ENCODE measurements around the gene PSMG3. TPM values are rescaled to one million over a fixed set of nuclear protein-coding genes. Genes with fewer than 3 reads are reported as not detected.

PSMG3 gene
- total and polyA plus RNA-seq, 2 of the 8 experiments (the other 6 are each of a cell fraction or from before 2014, with no cell fraction given) = 30.2 to 62.0 TPM

DNA sequence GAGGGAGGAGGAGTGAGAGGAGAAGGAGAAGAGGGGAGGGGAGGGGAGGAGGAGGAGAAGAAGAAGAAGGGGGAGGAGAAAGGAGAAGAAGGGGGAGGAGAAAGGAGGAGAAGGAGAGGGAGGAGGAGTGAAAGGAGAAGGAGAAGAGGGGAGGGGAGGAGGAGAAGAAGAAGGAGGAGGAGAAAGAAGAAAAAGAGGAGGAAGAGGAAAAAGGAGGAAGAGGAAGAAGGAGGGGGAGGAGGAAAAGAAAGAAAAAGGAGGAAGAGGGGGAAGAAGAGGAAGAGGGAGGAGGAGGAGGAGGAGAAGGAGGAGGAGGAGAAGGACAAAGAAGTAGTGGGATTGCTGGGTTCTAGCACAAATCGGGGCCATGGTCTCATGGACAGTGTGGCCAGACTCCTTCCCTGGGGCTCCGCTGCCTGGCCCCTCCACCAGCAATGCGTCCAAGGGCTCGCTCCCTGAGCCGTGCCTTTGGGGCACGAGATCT, 43.5 kb downstream of the PSMG3 start:
- H3K4me2 ChIP-seq (ENCODE audit: insufficient read depth in 1 of 2, low read depth in 2 of 2, low read length in 2 of 2) = peak overlapping the region in 1 of 2 experiments; percentile 42; a peak in 2 of 4 replicates
- peak overlapping the region; percentile 62 for H2AFZ ChIP-seq (ENCODE audit: low read length)
- no peak overlapping the region for H3K9ac ChIP-seq (replicated peaks in 1 of 4; ENCODE audit: extremely low read depth in 1 of 4, low read depth in 3 of 4, low read length in 3 of 4)
- no peak overlapping the region for H3K4me3 ChIP-seq (ENCODE audit: extremely low read depth in 1 of 4, insufficient read depth in 2 of 4, low read depth in 3 of 4, low read length in 4 of 4)
- peak overlapping the region; percentile 80; the same call in 1 of the 2 replicates for H2BK20ac ChIP-seq (ENCODE audit: low read length)
- H4K91ac ChIP-seq (replicated peaks; ENCODE audit: insufficient read length, low read length) = no peak overlapping the region
- peaks cover 1% of the 10 kb centered on the region; the same call in 1 of the 2 replicates for H3K79me1 ChIP-seq (ENCODE audit: low read depth, low read length)
- H3K27me3 ChIP-seq (replicated peaks in 1 of 4; ENCODE audit: control insufficient read depth in 3 of 4, extremely low read depth in 1 of 4, insufficient read depth in 3 of 4, low read length in 3 of 4) = no peaks in the 10 kb centered on the region
- H2AK5ac ChIP-seq (ENCODE audit: low read depth, low read length) = no peak overlapping the region
- peak overlapping the region; percentile 72; the same call in 1 of the 2 replicates for H2BK15ac ChIP-seq (ENCODE audit: low read length)
- H4K5ac ChIP-seq (ENCODE audit: insufficient read length, low read depth, low read length) = no peak overlapping the region
- no peak overlapping the region for H3K18ac ChIP-seq (ENCODE audit: extremely low read depth, low read length)
- no peak overlapping the region for H3K4ac ChIP-seq (replicated peaks; ENCODE audit: insufficient read length, low read depth, low read length)
- no peak overlapping the region for H3K14ac ChIP-seq (ENCODE audit: insufficient read length)
- H3K23ac ChIP-seq (ENCODE audit: insufficient read length) = no peak overlapping the region
- no peak overlapping the region for H4K8ac ChIP-seq (ENCODE audit: extremely low read depth, insufficient read depth, low read length)
- H2BK120ac ChIP-seq (replicated peaks; ENCODE audit: low read depth, low read length) = no peak overlapping the region
- H3K23me2 ChIP-seq (ENCODE audit: low read depth, low read length) = peaks cover 2% of the 10 kb centered on the region; the same call in 1 of the 2 replicates
- H2BK12ac ChIP-seq (ENCODE audit: low read depth, low read length) = no peak overlapping the region
- WGBS, 2 experiments (ENCODE audit: extremely low coverage in 1 of 2, insufficient coverage in 1 of 2, insufficient read length in 1 of 2, insufficient replicate concordance in 2 of 2, low coverage in 1 of 2, low lambda C conversion rate in 2 of 2, missing lambda C conversion rate in 1 of 2) = 77% methylated on average over 6 of the region's 6 CpGs; no CpG with 5 or more reads in 1 of the 2 experiments
- no peak overlapping the region for H2BK5ac ChIP-seq (ENCODE audit: low read depth, low read length)
- no peak overlapping the region for H3K27ac ChIP-seq (ENCODE audit: low read depth, low read length)
- no peaks in the 10 kb centered on the region for H4K20me1 ChIP-seq (replicated peaks in 1 of 2; ENCODE audit: control insufficient read depth in 1 of 2, insufficient read depth in 2 of 2, low read length in 2 of 2)
- no peaks in the 10 kb centered on the region for H3K36me3 ChIP-seq (ENCODE audit: control insufficient read depth in 2 of 4, insufficient read depth in 4 of 4, low read length in 3 of 4)
- CTCF ChIA-PET (ENCODE audit: partially characterized antibody) = interaction anchor here (0.6 to 1.7 kb wide), 2 partner anchors 8 to 29 kb away, joined by 3 to 9 read pairs; partner anchors contain the start of gene TMEM184A
- no peaks in the 10 kb centered on the region for H3K9me3 ChIP-seq (ENCODE audit: insufficient read depth in 2 of 2, low read depth in 1 of 2, low read length in 1 of 2)
- peaks cover 0 to 1% of the 10 kb centered on the region in 2 experiments; a peak in 1 of 4 replicates for H3K79me2 ChIP-seq (ENCODE audit: control insufficient read depth in 1 of 2, insufficient read depth in 2 of 2, low read length in 2 of 2)
- no peak overlapping the region for H3K56ac ChIP-seq (replicated peaks; ENCODE audit: insufficient read length, low read depth, low read length)
- no peak for DNase-seq (ENCODE audit: low read depth in 1 of 2, low spot score in 2 of 2)
- H3K4me1 ChIP-seq (replicated peaks in 1 of 4; ENCODE audit: control insufficient read depth in 3 of 4, insufficient read depth in 4 of 4, low read length in 3 of 4) = peaks cover 0 to 12% (median 3%) of the 10 kb centered on the region in 4 experiments; a peak in 5 of 7 replicates
- POLR2A ChIA-PET (ENCODE audit: partially characterized antibody) = interaction anchor here (1.1 kb wide), 1 partner anchor 7 kb away, joined by 3 read pairs; no protein-coding TSS in a partner anchor
- no peak for FAIRE-seq
- TF ChIP-seq POU5F1 (IDR thresholded peaks at IDR 0.05; ENCODE audit: low read depth, low read length) = no peak
- TF ChIP-seq RFX5 (IDR thresholded peaks at IDR 0.05; ENCODE audit: borderline replicate concordance, low read depth, low read length) = no peak
- TF ChIP-seq TAF1 (IDR thresholded peaks at IDR 0.05; ENCODE audit: low read depth, low read length) = no peak
- TF ChIP-seq KDM1A (IDR thresholded peaks at IDR 0.05; ENCODE audit: borderline replicate concordance, low read length) = no peak
- TF ChIP-seq MAFK (IDR thresholded peaks at IDR 0.05; ENCODE audit: low read depth, low read length) = no peak
- TF ChIP-seq JUND (IDR thresholded peaks at IDR 0.05; ENCODE audit: low read length) = no peak
- TF ChIP-seq, protein P1, sequence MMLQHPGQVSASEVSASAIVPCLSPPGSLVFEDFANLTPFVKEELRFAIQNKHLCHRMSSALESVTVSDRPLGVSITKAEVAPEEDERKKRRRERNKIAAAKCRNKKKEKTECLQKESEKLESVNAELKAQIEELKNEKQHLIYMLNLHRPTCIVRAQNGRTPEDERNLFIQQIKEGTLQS (IDR thresholded peaks at IDR 0.05; ENCODE audit: insufficient read depth, low read depth, low read length) = no peak
- no peak for TF ChIP-seq PHF8 (conservative IDR thresholded peaks at IDR 0.05; ENCODE audit: low read depth, low read length)
- no peak for TF ChIP-seq SRF (IDR thresholded peaks at IDR 0.05; ENCODE audit: low read depth, low read length)
- no peak for TF ChIP-seq CREB1 (IDR thresholded peaks at IDR 0.05)
- no peak for TF ChIP-seq CHD2 (IDR thresholded peaks at IDR 0.05; ENCODE audit: low read length)
- no peak for TF ChIP-seq CHD1 (IDR thresholded peaks at IDR 0.05; ENCODE audit: low read depth, low read length)
- TF ChIP-seq CBX8 (IDR thresholded peaks at IDR 0.05; ENCODE audit: borderline replicate concordance, low read depth, low read length) = no peak
- no peak for TF ChIP-seq SUZ12 (IDR thresholded peaks at IDR 0.05; ENCODE audit: low read length)
